NB4 (cell line): ENCODE data around the gene KCNMB2.

Experiments
- DNase-seq: peaks from one replicate; pipeline ENCODE4 v3.0.0; 2010; ENCODE audit warnings: low read depth
- H3K4me3 ChIP-seq: one replicate; pipeline ENCODE4 v1.5.1; 2011; ENCODE audit warnings: mild to moderate bottlenecking, low read depth, low read length, moderate library complexity
- CTCF ChIP-seq: IDR thresholded peaks from one replicate; pipeline ENCODE4 v1.5.1; 2012; ENCODE audit warnings: low read depth, low read length
- MAX ChIP-seq: IDR thresholded peaks from 2 replicates; pipeline ENCODE4 v1.6.1; 2011; ENCODE audit warnings: low read depth, low read length
- MYC ChIP-seq: IDR thresholded peaks from 2 replicates; pipeline ENCODE4 v1.6.1; 2011; ENCODE audit warnings: low read depth, low read length
- POLR2A ChIP-seq: IDR thresholded peaks from 2 replicates; pipeline ENCODE4 v1.6.1; 2011; ENCODE audit warnings: mild to moderate bottlenecking; ENCODE audit not compliant: insufficient read length; ENCODE audit errors: extremely low read depth

KCNMB2 gene

GRCh38 chr3:178568911-178569310 lies 32.7 kb downstream of the KCNMB2 start:
- DNase-seq: no peak
- TF ChIP-seq MYC (no peak), CTCF (no peak), MAX (no peak), POLR2A (no peak)
- no peak overlapping the region for H3K4me3 ChIP-seq

DNA sequence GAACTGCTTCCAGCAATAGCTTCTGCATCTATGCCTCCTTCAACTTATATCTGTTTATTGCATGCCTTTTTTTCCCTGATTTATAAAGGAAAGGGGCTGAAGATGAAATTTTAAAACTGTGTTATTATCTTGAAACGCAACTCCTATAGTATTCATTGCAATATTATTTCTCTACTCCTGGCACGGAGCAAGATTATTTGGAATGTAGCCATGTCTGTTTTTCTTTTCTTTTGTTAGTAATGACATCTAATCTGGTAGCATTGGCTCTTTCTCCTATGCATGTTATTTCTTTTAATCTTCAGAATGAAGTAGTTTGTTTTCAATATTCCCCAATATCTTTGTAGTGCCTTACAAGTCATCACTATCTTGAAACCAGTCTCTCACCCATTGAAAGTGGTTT lies 33.6 kb downstream of the KCNMB2 start:
- no peak for DNase-seq
- no peak for TF ChIP-seq CTCF
- no peak for TF ChIP-seq MYC
- no peak for TF ChIP-seq POLR2A
- TF ChIP-seq MAX: no peak
- no peak overlapping the region for H3K4me3 ChIP-seq

- H3K4me3 ChIP-seq: no peak overlapping the region
- no peak for TF ChIP-seq CTCF
- TF ChIP-seq MYC: no peak
- no peak for TF ChIP-seq MAX
- no peak for TF ChIP-seq POLR2A
- no peak for DNase-seq
Measured at GRCh38 chr3:178583963-178584575, 47.8 kb downstream of the KCNMB2 start.

GRCh38 chr3:178584722-178585380 lies 48.6 kb downstream of the KCNMB2 start:
- TF ChIP-seq CTCF (no peak), MYC (no peak), MAX (no peak), POLR2A (no peak)
- no peak for DNase-seq
- H3K4me3 ChIP-seq: no peak overlapping the region

- no peak overlapping the region for H3K4me3 ChIP-seq
- TF ChIP-seq MYC (no peak), MAX (no peak), CTCF (no peak), POLR2A (no peak)
- no peak for DNase-seq
Measured at GRCh38 chr3:178585454-178585853, 49.2 kb downstream of the KCNMB2 start.
